Neural cell (in vitro differentiated cells): ENCODE measurements around the gene FSTL1. TPM values are rescaled to one million over a fixed set of nuclear protein-coding genes. Genes with fewer than 3 reads are reported as not detected.

Experiments used
- H2AFZ ChIP-seq: fragments of 200-600, 300-800 bp; sonication (generic), shearing (Covaris generic); 2 replicates; pipeline ENCODE4 v1.6.0; 2014; ENCODE audit warnings: low read depth, mild to moderate bottlenecking, antibody characterized with exemption, low read length, moderate library complexity
- H3F3A ChIP-seq: fragments of 200-600 bp; shearing (Covaris generic); 2 replicates; pipeline ENCODE4 v1.6.1; 2016; ENCODE audit warnings: mild to moderate bottlenecking, moderate library complexity, mixed read lengths, antibody characterized with exemption, low read length; ENCODE audit not compliant: insufficient read depth, poor library complexity, severe bottlenecking
- H3K27ac ChIP-seq: fragments of 200-600, 300-800 bp; sonication (generic), shearing (Covaris generic); 2 replicates; pipeline ENCODE4 v1.5.1; 2014; ENCODE audit warnings: mild to moderate bottlenecking, low read length, moderate library complexity
- H3K27me3 ChIP-seq: fragments of 300-800, 200-600 bp; sonication (generic), shearing (Covaris generic); 2 replicates; pipeline ENCODE4 v1.6.0; 2014; ENCODE audit warnings: mild to moderate bottlenecking, low read depth, low read length, moderate library complexity; ENCODE audit not compliant: insufficient read depth
- H3K36me3 ChIP-seq: fragments of 300-800, 200-600 bp; sonication (generic), shearing (Covaris generic); 2 replicates; pipeline ENCODE4 v1.5.1; 2014; ENCODE audit warnings: mild to moderate bottlenecking, antibody characterized with exemption, low read length, moderate library complexity; ENCODE audit not compliant: insufficient read depth
- H3K4me2 ChIP-seq: fragments of 300-800, 200-600 bp; sonication (generic), shearing (Covaris generic); 2 replicates; pipeline ENCODE4 v1.6.0; 2014; ENCODE audit warnings: mild to moderate bottlenecking, low read length
- H3K4me3 ChIP-seq: fragments of 300-800, 200-600 bp; sonication (generic), shearing (Covaris generic); 2 replicates; pipeline ENCODE4 v1.5.1; 2014; ENCODE audit warnings: mild to moderate bottlenecking, low read length, moderate library complexity
- H3K79me2 ChIP-seq: fragments of 200-600 bp; shearing (Covaris generic); replicated peaks from 2 replicates; pipeline ENCODE4 v1.6.0; 2014; ENCODE audit warnings: mild to moderate bottlenecking, low read length, moderate library complexity; ENCODE audit not compliant: insufficient read depth
- H3K9ac ChIP-seq: fragments of 300-800, 200-600 bp; sonication (generic), shearing (Covaris generic); 2 replicates; pipeline ENCODE4 v1.6.1; 2016; ENCODE audit warnings: mild to moderate bottlenecking, low read length, mixed read lengths
- H3K9me2 ChIP-seq: fragments of 200-600 bp; shearing (Covaris generic); 2 replicates; pipeline ENCODE4 v1.6.1; 2016; ENCODE audit warnings: mild to moderate bottlenecking, low read length, mixed read lengths; ENCODE audit not compliant: insufficient read depth
- H3K9me3 ChIP-seq: fragments of 200-600, 300-800 bp; sonication (generic), shearing (Covaris generic); 2 replicates; pipeline ENCODE4 v1.6.1; 2016; ENCODE audit warnings: mild to moderate bottlenecking, mixed run types, low read length, moderate library complexity, mixed read lengths
- H4K20me1 ChIP-seq: fragments of 200-600 bp; shearing (Covaris generic); 2 replicates; pipeline ENCODE4 v1.6.1; 2016; ENCODE audit warnings: mild to moderate bottlenecking, mixed run types; ENCODE audit not compliant: insufficient read depth
- EP300 ChIP-seq: fragments of 450-650 bp; conservative IDR thresholded peaks from 2 replicates; pipeline ENCODE4 v1.6.1; 2014; ENCODE audit warnings: antibody characterized with exemption, mild to moderate bottlenecking, moderate library complexity; ENCODE audit not compliant: poor library complexity, severe bottlenecking
- EZH2 ChIP-seq: fragments of 200-600, 300-800 bp; shearing (Covaris generic), sonication (generic); IDR thresholded peaks from 2 replicates; pipeline ENCODE4 v1.6.1; 2014; ENCODE audit warnings: antibody characterized with exemption, low read length, borderline replicate concordance, mild to moderate bottlenecking; ENCODE audit not compliant: insufficient read depth, poor library complexity, severe bottlenecking
- MXI1 ChIP-seq: fragments of 450-650 bp; conservative IDR thresholded peaks from 2 replicates; pipeline ENCODE4 v1.6.1; 2014; ENCODE audit warnings: antibody characterized with exemption, mild to moderate bottlenecking; ENCODE audit not compliant: poor library complexity, severe bottlenecking
- POLR2AphosphoS5 ChIP-seq: IDR thresholded peaks from 2 replicates; pipeline ENCODE4 v1.6.1; 2012
- RAD21 ChIP-seq: fragments of 450-650 bp; conservative IDR thresholded peaks from 2 replicates; pipeline ENCODE4 v1.6.1; 2014; ENCODE audit warnings: antibody characterized with exemption, mild to moderate bottlenecking, moderate library complexity
- SMC3 ChIP-seq: fragments of 450-650 bp; conservative IDR thresholded peaks from 2 replicates; pipeline ENCODE4 v1.6.1; 2014; ENCODE audit warnings: antibody characterized with exemption, mild to moderate bottlenecking, moderate library complexity; ENCODE audit not compliant: poor library complexity
- TAF1 ChIP-seq: IDR thresholded peaks from 2 replicates; pipeline ENCODE4 v1.6.1; 2012; ENCODE audit warnings: low read depth
- polyA plus RNA-seq: library from polyadenylated mRNA; depleted of rRNA; stranded (reverse); fragments of >200 nt; gene quantifications from 2 replicates; pipeline ENCODE4 v1.2.3, GENCODE V29; 2014
- TF ChIP-seq, protein P1 (sequence below): IDR thresholded peaks from 2 replicates; pipeline ENCODE4 v1.6.1; 2012; ENCODE audit warnings: borderline replicate concordance
- TF ChIP-seq, protein P2 (sequence below): fragments of 450-650 bp; IDR thresholded peaks from 2 replicates; pipeline ENCODE4 v1.5.1; 2014; ENCODE audit warnings: antibody characterized with exemption, mild to moderate bottlenecking, moderate library complexity; ENCODE audit not compliant: poor library complexity, severe bottlenecking

Gene FSTL1
- polyA plus RNA-seq, 1 donor from 2014 or later: 12.3 TPM

DNA sequence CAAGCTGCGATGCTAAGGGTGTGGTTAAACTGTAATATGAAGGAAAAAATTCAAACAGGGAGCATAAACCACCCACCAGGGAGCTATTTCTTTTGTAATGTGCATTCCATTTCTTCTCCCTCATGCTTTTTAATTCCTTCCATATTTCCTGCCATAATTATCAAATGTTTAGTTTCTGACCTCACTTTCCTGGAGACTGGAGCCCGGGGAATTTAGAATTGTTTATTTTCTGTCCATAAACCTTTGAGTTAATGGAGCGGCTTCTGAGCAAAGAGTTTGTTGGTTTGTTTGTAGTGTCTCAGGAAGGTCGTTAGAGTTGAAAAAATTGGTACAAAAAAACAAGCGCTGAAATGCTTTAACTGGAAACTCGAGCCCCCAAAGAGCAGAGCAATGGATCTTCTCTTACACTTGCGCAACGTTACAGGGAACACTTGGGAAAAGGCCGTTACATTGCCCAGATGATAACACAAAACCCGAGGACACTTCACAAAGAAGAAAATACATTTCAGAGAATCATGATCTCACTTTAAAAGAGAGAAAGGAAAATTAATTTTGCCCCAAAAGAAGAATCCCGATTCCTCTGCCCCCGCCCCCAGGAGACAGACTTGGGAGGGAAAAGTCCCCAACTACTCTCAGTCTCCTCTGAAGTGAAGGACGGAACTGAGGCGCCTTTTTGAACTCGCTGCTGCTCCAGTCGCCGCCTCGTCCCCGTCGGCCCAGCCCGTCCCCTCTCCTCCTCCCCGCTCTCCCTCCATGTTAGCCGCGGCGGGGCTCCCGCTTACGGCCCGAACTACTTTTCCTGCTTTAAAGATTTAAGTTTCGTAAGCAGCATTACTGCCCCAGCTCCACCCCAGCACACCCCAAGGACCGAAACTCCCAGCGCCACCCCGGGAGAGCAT is 842 bp downstream of the FSTL1 start:
- Histone ChIP-seq H3K9ac (peak overlapping the region; percentile 49), H3K9me3 (no peaks in the 10 kb centered on the region)

DNA sequence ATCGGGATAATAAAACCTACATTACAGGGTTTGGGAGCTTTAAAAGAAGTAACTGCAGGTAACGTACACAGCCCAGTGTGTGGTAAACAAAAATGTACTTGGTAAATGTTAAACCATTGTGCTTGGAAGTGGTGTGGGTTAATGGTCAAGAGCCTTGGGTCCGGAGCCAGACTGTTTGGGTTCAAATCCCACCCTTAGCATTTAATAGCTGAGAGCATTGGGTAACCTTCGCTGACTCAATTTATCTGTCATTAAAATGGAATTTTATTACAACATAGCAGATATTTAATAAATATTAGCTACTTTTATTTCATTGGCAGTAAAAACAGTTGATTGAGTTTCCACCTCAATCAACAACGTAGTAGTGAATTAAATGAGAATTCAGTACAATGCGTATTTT is 1.5 kb downstream of the FSTL1 start:
- no peak overlapping the region for H3K9ac ChIP-seq
- peak overlapping the region; percentile 86 for H3K4me3 ChIP-seq
- no peak overlapping the region for H2AFZ ChIP-seq
- peaks cover 25% of the 10 kb centered on the region for H3K27me3 ChIP-seq
- H3K9me3 ChIP-seq: no peaks in the 10 kb centered on the region
- no peaks in the 10 kb centered on the region for H3K9me2 ChIP-seq
- no peaks in the 10 kb centered on the region for H4K20me1 ChIP-seq
- peaks cover 15% of the 10 kb centered on the region for H3K79me2 ChIP-seq
- H3K36me3 ChIP-seq: no peaks in the 10 kb centered on the region
- H3F3A ChIP-seq: no peaks in the 10 kb centered on the region
- TF ChIP-seq EZH2: no peak
- no peak for TF ChIP-seq MXI1
- TF ChIP-seq, protein P1, sequence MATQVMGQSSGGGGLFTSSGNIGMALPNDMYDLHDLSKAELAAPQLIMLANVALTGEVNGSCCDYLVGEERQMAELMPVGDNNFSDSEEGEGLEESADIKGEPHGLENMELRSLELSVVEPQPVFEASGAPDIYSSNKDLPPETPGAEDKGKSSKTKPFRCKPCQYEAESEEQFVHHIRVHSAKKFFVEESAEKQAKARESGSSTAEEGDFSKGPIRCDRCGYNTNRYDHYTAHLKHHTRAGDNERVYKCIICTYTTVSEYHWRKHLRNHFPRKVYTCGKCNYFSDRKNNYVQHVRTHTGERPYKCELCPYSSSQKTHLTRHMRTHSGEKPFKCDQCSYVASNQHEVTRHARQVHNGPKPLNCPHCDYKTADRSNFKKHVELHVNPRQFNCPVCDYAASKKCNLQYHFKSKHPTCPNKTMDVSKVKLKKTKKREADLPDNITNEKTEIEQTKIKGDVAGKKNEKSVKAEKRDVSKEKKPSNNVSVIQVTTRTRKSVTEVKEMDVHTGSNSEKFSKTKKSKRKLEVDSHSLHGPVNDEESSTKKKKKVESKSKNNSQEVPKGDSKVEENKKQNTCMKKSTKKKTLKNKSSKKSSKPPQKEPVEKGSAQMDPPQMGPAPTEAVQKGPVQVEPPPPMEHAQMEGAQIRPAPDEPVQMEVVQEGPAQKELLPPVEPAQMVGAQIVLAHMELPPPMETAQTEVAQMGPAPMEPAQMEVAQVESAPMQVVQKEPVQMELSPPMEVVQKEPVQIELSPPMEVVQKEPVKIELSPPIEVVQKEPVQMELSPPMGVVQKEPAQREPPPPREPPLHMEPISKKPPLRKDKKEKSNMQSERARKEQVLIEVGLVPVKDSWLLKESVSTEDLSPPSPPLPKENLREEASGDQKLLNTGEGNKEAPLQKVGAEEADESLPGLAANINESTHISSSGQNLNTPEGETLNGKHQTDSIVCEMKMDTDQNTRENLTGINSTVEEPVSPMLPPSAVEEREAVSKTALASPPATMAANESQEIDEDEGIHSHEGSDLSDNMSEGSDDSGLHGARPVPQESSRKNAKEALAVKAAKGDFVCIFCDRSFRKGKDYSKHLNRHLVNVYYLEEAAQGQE: no peak
- TF ChIP-seq RAD21: no peak
- no peak overlapping the region for H3K27ac ChIP-seq
- no peak overlapping the region for H3K4me2 ChIP-seq

More for the DNA sequence above, 842 bp downstream of the FSTL1 start:
- Histone ChIP-seq H3K9me2 (no peaks in the 10 kb centered on the region), H4K20me1 (no peaks in the 10 kb centered on the region), H3K27ac (no peak overlapping the region), H3K79me2 (peaks cover 15% of the 10 kb centered on the region), H2AFZ (no peak overlapping the region), H3K27me3 (peaks cover 25% of the 10 kb centered on the region), H3K36me3 (no peaks in the 10 kb centered on the region), H3K4me3 (peak overlapping the region; percentile 86), H3K4me2 (peak overlapping the region; percentile 79), H3F3A (no peaks in the 10 kb centered on the region)
- TF ChIP-seq, protein P2, sequence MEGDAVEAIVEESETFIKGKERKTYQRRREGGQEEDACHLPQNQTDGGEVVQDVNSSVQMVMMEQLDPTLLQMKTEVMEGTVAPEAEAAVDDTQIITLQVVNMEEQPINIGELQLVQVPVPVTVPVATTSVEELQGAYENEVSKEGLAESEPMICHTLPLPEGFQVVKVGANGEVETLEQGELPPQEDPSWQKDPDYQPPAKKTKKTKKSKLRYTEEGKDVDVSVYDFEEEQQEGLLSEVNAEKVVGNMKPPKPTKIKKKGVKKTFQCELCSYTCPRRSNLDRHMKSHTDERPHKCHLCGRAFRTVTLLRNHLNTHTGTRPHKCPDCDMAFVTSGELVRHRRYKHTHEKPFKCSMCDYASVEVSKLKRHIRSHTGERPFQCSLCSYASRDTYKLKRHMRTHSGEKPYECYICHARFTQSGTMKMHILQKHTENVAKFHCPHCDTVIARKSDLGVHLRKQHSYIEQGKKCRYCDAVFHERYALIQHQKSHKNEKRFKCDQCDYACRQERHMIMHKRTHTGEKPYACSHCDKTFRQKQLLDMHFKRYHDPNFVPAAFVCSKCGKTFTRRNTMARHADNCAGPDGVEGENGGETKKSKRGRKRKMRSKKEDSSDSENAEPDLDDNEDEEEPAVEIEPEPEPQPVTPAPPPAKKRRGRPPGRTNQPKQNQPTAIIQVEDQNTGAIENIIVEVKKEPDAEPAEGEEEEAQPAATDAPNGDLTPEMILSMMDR: no peak
- TF ChIP-seq EP300: no peak

DNA sequence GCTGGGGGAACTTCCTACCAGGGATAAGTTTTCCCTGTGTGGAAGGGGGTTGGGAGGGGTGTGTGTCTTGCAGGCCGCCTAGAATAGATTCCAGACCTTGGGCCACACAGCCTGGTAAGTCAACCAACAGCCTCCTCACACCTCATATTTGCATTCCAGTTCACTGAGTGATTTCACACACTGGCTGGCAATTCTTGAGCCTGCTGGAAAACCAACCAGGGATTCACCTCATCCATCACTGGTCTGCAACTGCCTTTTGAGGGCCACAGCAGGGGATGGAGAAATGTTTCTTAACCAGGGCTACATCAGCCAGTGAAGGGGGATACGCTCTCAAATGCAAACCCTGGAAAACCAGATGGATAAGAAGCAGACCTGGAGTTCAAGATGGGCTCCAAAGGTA is 2.0 kb downstream of the FSTL1 start:
- Histone ChIP-seq H3F3A (no peaks in the 10 kb centered on the region), H3K36me3 (no peaks in the 10 kb centered on the region), H3K4me3 (no peak overlapping the region), H3K4me2 (no peak overlapping the region), H3K27ac (no peak overlapping the region), H3K9me2 (no peaks in the 10 kb centered on the region), H3K9ac (no peak overlapping the region), H3K9me3 (no peaks in the 10 kb centered on the region), H2AFZ (no peak overlapping the region), H4K20me1 (no peaks in the 10 kb centered on the region), H3K27me3 (peaks cover 25% of the 10 kb centered on the region), H3K79me2 (peaks cover 15% of the 10 kb centered on the region)
- no peak for TF ChIP-seq POLR2AphosphoS5
- no peak for TF ChIP-seq SMC3
- TF ChIP-seq, protein P1: no peak
- TF ChIP-seq, protein P2: no peak
- no peak for TF ChIP-seq RAD21
- TF ChIP-seq EP300: no peak
- no peak for TF ChIP-seq TAF1
- TF ChIP-seq MXI1: no peak
- no peak for TF ChIP-seq EZH2
